ENCODE data around the gene FKBP8.

Gene FKBP8

DNA sequence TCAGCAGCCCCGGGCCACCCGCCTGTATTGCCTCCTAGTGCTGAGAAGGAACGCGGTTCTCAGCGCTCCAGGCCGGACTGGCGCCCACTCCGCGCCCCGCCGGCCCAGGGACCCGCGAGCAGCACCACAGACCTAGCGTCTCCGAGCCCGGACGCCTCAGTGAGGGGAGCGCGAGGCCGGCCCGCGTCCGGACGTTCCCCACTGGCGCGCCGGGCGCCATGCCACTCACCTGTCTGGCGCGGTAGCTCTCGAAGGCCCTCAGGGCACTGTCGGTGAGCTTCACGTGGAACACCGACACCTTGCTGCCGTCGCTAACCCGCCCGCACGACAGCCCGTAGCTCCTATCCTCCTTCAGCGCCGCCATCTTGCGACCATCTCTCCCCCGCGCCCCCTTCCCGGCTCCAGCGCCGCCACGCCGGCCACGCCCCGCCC lies 21.7 kb downstream of the FKBP8 start, which contains the start of gene ELL:
ELL (minus strand) TSS at position 379 of the 432 bp plus-strand sequence; CDS start at position 364, 15 bp downstream.
- TF ChIP-seq YY1 (IDR thresholded peaks at IDR 0.05; ENCODE audit: low read depth) (peak; percentile 96), FOXM1 (IDR thresholded peaks at IDR 0.05; ENCODE audit: borderline replicate concordance, low read depth) (no peak), ZBTB7A (IDR thresholded peaks at IDR 0.05; ENCODE audit: low read depth) (peak; percentile 72; the same call in 1 of the 2 replicates), TAF1 (IDR thresholded peaks at IDR 0.05; ENCODE audit: low read depth) (peak; percentile 95), EGR1 (IDR thresholded peaks at IDR 0.05) (peak; percentile 21; the same call in 1 of the 2 replicates)
- TF ChIP-seq, protein P1, sequence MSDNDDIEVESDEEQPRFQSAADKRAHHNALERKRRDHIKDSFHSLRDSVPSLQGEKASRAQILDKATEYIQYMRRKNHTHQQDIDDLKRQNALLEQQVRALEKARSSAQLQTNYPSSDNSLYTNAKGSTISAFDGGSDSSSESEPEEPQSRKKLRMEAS (IDR thresholded peaks at IDR 0.05) = 0 out of 2 replicates have a peak, but pooled peaks have one; percentile 47

DNA sequence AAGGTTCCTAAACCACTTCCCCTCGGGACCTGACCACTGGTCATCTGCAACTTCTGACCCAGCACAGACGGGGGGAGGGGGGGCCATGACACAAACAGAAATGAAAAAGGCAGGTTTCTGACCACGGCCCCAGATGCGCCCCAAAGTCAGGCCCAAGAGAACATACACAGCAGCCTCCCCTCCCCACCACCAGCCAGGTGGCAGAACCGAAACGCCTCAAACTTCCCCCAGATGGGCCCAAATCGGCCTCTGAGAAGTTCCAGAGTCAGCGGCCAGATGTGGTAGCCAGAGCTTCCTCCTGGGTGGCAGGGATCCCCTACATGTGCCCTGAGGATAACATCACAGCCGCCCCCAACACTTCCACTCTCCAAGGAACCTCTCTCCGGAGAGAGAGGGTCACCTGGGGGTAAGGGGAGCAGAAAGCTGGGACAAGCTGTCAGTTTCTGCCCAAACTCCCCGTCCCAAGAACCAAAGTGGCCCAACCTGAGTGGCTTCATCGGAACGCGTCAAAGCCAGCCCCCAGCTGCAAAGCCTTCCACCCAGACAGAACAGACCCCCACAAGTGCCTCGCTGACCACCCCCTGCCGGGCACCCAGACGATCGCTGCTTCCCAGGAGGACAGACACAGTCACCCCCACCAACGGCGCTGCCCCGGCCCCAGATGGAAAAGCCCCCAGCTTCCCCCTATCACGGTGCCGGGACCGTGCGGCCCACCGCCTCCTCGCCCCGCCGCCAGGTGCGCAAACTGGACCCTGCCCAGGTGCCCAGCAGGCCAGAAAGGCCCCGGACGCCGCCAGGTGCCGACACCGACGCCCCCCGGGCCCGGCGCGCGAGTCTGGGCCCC lies 22.3 kb downstream of the FKBP8 start:
- no peak for TF ChIP-seq TEAD4 (IDR thresholded peaks at IDR 0.05)
- no peak for TF ChIP-seq CREB1 (IDR thresholded peaks at IDR 0.05; ENCODE audit: low read depth)
- TF ChIP-seq EP300 (IDR thresholded peaks at IDR 0.05; ENCODE audit: borderline replicate concordance) = no peak
- no peak for TF ChIP-seq FOXM1 (IDR thresholded peaks at IDR 0.05; ENCODE audit: borderline replicate concordance, low read depth)
- TF ChIP-seq, protein P1 (IDR thresholded peaks at IDR 0.05) = no peak; the same call in 1 of the 2 replicates
- 0 out of 2 replicates have a peak, but pooled peaks have one; percentile 12 for TF ChIP-seq TAF1 (IDR thresholded peaks at IDR 0.05; ENCODE audit: low read depth)
- TF ChIP-seq NFIC (IDR thresholded peaks at IDR 0.05) = no peak
- no peak for TF ChIP-seq RAD21 (IDR thresholded peaks at IDR 0.05; ENCODE audit: low read depth)
- TF ChIP-seq, protein P2, sequence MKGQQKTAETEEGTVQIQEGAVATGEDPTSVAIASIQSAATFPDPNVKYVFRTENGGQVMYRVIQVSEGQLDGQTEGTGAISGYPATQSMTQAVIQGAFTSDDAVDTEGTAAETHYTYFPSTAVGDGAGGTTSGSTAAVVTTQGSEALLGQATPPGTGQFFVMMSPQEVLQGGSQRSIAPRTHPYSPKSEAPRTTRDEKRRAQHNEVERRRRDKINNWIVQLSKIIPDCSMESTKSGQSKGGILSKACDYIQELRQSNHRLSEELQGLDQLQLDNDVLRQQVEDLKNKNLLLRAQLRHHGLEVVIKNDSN (IDR thresholded peaks at IDR 0.05) = no peak
- peak; percentile 5; the same call in 1 of the 2 replicates for TF ChIP-seq YY1 (IDR thresholded peaks at IDR 0.05; ENCODE audit: low read depth)
- no peak for TF ChIP-seq CEBPB (IDR thresholded peaks at IDR 0.05)
- no peak for TF ChIP-seq ZBTB7A (IDR thresholded peaks at IDR 0.05; ENCODE audit: low read depth)
- TF ChIP-seq EGR1 (IDR thresholded peaks at IDR 0.05) = no peak
- TF ChIP-seq, protein P3, sequence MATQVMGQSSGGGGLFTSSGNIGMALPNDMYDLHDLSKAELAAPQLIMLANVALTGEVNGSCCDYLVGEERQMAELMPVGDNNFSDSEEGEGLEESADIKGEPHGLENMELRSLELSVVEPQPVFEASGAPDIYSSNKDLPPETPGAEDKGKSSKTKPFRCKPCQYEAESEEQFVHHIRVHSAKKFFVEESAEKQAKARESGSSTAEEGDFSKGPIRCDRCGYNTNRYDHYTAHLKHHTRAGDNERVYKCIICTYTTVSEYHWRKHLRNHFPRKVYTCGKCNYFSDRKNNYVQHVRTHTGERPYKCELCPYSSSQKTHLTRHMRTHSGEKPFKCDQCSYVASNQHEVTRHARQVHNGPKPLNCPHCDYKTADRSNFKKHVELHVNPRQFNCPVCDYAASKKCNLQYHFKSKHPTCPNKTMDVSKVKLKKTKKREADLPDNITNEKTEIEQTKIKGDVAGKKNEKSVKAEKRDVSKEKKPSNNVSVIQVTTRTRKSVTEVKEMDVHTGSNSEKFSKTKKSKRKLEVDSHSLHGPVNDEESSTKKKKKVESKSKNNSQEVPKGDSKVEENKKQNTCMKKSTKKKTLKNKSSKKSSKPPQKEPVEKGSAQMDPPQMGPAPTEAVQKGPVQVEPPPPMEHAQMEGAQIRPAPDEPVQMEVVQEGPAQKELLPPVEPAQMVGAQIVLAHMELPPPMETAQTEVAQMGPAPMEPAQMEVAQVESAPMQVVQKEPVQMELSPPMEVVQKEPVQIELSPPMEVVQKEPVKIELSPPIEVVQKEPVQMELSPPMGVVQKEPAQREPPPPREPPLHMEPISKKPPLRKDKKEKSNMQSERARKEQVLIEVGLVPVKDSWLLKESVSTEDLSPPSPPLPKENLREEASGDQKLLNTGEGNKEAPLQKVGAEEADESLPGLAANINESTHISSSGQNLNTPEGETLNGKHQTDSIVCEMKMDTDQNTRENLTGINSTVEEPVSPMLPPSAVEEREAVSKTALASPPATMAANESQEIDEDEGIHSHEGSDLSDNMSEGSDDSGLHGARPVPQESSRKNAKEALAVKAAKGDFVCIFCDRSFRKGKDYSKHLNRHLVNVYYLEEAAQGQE (IDR thresholded peaks at IDR 0.05; ENCODE audit: low read depth) = no peak
- peak; percentile 11; the same call in 1 of the 2 replicates for TF ChIP-seq TCF12 (IDR thresholded peaks at IDR 0.05; ENCODE audit: low read depth)

DNA sequence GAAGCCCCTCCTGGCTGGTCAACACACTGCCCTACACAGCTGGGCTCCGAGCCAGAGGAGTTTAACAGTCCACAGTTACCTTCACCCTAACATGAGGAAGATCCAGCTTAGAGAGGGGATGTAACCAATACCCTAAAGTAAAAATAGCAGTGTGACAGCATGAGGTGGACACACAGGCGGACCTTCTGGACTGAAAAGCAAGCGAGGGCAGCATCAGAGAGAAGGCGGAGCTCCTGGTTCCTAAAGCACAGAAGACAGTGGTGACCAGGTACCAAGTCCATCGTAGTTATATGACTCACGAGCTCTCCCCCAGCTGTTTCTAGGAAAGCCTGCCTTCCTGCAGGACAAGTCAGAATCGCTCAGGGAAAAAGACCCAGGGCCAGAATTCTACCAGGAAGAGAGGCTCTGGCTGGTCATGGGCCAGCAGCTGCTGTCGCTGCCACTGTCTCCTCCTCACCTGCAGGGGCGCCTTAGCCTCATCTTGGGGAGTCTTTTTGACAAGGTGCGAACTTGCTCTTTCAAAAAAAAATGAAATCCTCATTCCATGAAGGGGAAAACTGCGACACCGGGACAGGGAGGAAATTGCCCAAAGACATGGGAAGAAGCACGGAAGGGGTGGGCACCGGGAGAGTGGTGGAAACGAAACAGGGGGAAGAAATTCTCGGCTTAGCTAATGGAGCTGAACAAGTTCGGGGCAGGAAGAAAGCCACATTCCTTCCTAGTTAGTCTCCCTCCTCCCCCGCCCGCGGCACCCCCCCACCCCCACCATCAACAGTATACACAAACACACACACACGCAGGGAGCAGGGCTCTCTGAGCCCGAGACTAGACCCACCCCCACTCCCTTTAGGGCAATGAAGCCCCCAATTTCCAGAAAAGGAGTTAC lies 23.2 kb downstream of the FKBP8 start:
- TF ChIP-seq TAF1 (IDR thresholded peaks at IDR 0.05; ENCODE audit: low read depth) = peak; percentile 52; the same call in 1 of the 2 replicates
- TF ChIP-seq TCF12 (IDR thresholded peaks at IDR 0.05; ENCODE audit: low read depth) = peak; percentile 11; the same call in 1 of the 2 replicates
- no peak for TF ChIP-seq NFIC (IDR thresholded peaks at IDR 0.05)
- no peak for TF ChIP-seq ZBTB7A (IDR thresholded peaks at IDR 0.05; ENCODE audit: low read depth)
- TF ChIP-seq CEBPB (IDR thresholded peaks at IDR 0.05) = no peak
- TF ChIP-seq, protein P2 (IDR thresholded peaks at IDR 0.05) = no peak
- TF ChIP-seq, protein P3 (IDR thresholded peaks at IDR 0.05; ENCODE audit: low read depth) = no peak
- TF ChIP-seq RAD21 (IDR thresholded peaks at IDR 0.05; ENCODE audit: low read depth) = peak; percentile 58
- no peak for TF ChIP-seq FOXM1 (IDR thresholded peaks at IDR 0.05; ENCODE audit: borderline replicate concordance, low read depth)
- TF ChIP-seq YY1 (IDR thresholded peaks at IDR 0.05; ENCODE audit: low read depth) = peak; percentile 8; the same call in 1 of the 2 replicates
- TF ChIP-seq CREB1 (IDR thresholded peaks at IDR 0.05; ENCODE audit: low read depth) = no peak
- TF ChIP-seq, protein P1 (IDR thresholded peaks at IDR 0.05) = 0 out of 2 replicates have a peak, but pooled peaks have one; percentile 27
- TF ChIP-seq EP300 (IDR thresholded peaks at IDR 0.05; ENCODE audit: borderline replicate concordance) = no peak
- no peak for TF ChIP-seq EGR1 (IDR thresholded peaks at IDR 0.05)
- peak; percentile 38 for TF ChIP-seq TEAD4 (IDR thresholded peaks at IDR 0.05)

DNA sequence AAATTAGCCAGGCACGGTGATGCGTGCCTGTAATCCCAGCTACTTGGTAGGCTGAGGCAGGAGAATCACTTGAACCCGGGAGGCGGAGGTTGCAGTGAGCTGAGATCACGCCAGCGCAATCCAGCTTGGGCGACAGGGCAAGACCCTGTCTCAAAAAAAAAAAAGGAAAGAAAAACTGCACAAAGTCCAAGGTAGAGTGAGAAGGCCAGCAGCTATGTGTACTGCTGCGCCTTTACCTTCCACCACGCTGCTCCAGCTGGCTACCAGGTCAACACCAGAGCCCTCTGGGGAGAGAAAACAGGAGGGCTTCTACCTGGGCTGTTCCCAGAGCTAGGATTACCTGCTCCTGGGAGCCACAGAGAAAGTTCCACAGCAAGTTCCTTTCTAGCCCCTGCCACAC lies 24.7 kb downstream of the FKBP8 start:
- TF ChIP-seq TCF12 (IDR thresholded peaks at IDR 0.05; ENCODE audit: low read depth) (no peak), TEAD4 (IDR thresholded peaks at IDR 0.05) (no peak), NFIC (IDR thresholded peaks at IDR 0.05) (no peak), YY1 (IDR thresholded peaks at IDR 0.05; ENCODE audit: low read depth) (no peak), RAD21 (IDR thresholded peaks at IDR 0.05; ENCODE audit: low read depth) (no peak), EGR1 (IDR thresholded peaks at IDR 0.05) (no peak), CREB1 (IDR thresholded peaks at IDR 0.05; ENCODE audit: low read depth) (no peak), TAF1 (IDR thresholded peaks at IDR 0.05; ENCODE audit: low read depth) (no peak), CEBPB (IDR thresholded peaks at IDR 0.05) (no peak), FOXM1 (IDR thresholded peaks at IDR 0.05; ENCODE audit: borderline replicate concordance, low read depth) (no peak)
- TF ChIP-seq, protein P3 (IDR thresholded peaks at IDR 0.05; ENCODE audit: low read depth) = no peak

Measured in Ishikawa (cell line).